DOHH2 (cell line): ENCODE results near the gene HIVEP3.

Source experiments
- H3F3A ChIP-seq: fragments of 200-600 bp; sonication (generic), shearing (Covaris generic); 2 replicates; pipeline ENCODE4 v1.6.0; 2016; ENCODE audit warnings: antibody characterized with exemption, mild to moderate bottlenecking; ENCODE audit not compliant: control insufficient read depth, insufficient read depth
- H3K27ac ChIP-seq: fragments of 200-600 bp; sonication (generic); 2 replicates; pipeline ENCODE4 v1.5.1; 2014; ENCODE audit warnings: low read depth, mild to moderate bottlenecking, low read length, moderate library complexity
- H3K27me3 ChIP-seq: fragments of 200-600 bp; sonication (generic); 2 replicates; pipeline ENCODE4 v1.6.1; 2014; ENCODE audit warnings: mild to moderate bottlenecking, low read length, mixed read lengths; ENCODE audit not compliant: control insufficient read depth
- H3K36me3 ChIP-seq: fragments of 200-600 bp; sonication (generic); 2 replicates; pipeline ENCODE4 v1.6.1; 2014; ENCODE audit warnings: mild to moderate bottlenecking, low read length, moderate library complexity, mixed read lengths; ENCODE audit not compliant: control insufficient read depth
- H3K4me1 ChIP-seq: fragments of 200-600 bp; sonication (generic); 2 replicates; pipeline ENCODE4 v1.6.1; 2014; ENCODE audit warnings: mild to moderate bottlenecking, low read length, mixed read lengths; ENCODE audit not compliant: control insufficient read depth
- H3K4me2 ChIP-seq: fragments of 200-600 bp; sonication (generic); 2 replicates; pipeline ENCODE4 v1.6.0; 2014; ENCODE audit warnings: mild to moderate bottlenecking, low read length, moderate library complexity
- H3K4me3 ChIP-seq: fragments of 200-600 bp; sonication (generic); 2 replicates; pipeline ENCODE4 v1.5.1; 2014; ENCODE audit warnings: mild to moderate bottlenecking, low read length, mixed read lengths
- H3K79me2 ChIP-seq: fragments of 200-600 bp; sonication (generic); 2 replicates; pipeline ENCODE4 v1.6.1; 2014; ENCODE audit warnings: mild to moderate bottlenecking, low read length, mixed read lengths; ENCODE audit not compliant: control insufficient read depth
- H3K9me2 ChIP-seq: fragments of 200-600 bp; sonication (generic); replicated peaks from 2 replicates; pipeline ENCODE4 v1.6.1; 2014; ENCODE audit warnings: mild to moderate bottlenecking, low read length, mixed read lengths; ENCODE audit not compliant: control insufficient read depth
- H3K9me3 ChIP-seq: fragments of 200-600 bp; sonication (generic); 2 replicates; pipeline ENCODE4 v1.6.1; 2014; ENCODE audit warnings: antibody characterized with exemption, low read length, mixed read lengths; ENCODE audit not compliant: control insufficient read depth, insufficient read depth
- H4K20me1 ChIP-seq: fragments of 200-600 bp; sonication (generic); 2 replicates; pipeline ENCODE4 v1.6.0; 2014; ENCODE audit warnings: low read depth, mild to moderate bottlenecking, antibody characterized with exemption, low read length, moderate library complexity; ENCODE audit not compliant: control insufficient read depth, insufficient read depth
- CTCF ChIP-seq: fragments of 200-600 bp; sonication (generic); IDR thresholded peaks from one replicate; pipeline ENCODE4 v1.5.1; 2014; ENCODE audit warnings: antibody characterized with exemption, mild to moderate bottlenecking, low read depth, low read length; ENCODE audit not compliant: poor library complexity, severe bottlenecking
- EZH2phosphoT487 ChIP-seq: fragments of 200-600 bp; sonication (generic); IDR thresholded peaks from 2 replicates; pipeline ENCODE4 v1.6.1; 2017; ENCODE audit warnings: borderline replicate concordance, mild to moderate bottlenecking, antibody characterized with exemption, low read length, moderate library complexity, mixed read lengths

Gene HIVEP3

GRCh38 chr1:41713557-41714327, 205.0 kb downstream of the HIVEP3 start:
- Histone ChIP-seq H3F3A (no peaks in the 10 kb centered on the region), H4K20me1 (no peaks in the 10 kb centered on the region), H3K36me3 (no peaks in the 10 kb centered on the region), H3K4me2 (no peak overlapping the region), H3K9me3 (no peaks in the 10 kb centered on the region), H3K27ac (no peak overlapping the region), H3K79me2 (no peaks in the 10 kb centered on the region), H3K9me2 (no peaks in the 10 kb centered on the region), H3K27me3 (no peaks in the 10 kb centered on the region), H3K4me3 (no peak overlapping the region), H3K4me1 (no peaks in the 10 kb centered on the region)
- TF ChIP-seq EZH2phosphoT487: no peak
- TF ChIP-seq CTCF: no peak

DNA sequence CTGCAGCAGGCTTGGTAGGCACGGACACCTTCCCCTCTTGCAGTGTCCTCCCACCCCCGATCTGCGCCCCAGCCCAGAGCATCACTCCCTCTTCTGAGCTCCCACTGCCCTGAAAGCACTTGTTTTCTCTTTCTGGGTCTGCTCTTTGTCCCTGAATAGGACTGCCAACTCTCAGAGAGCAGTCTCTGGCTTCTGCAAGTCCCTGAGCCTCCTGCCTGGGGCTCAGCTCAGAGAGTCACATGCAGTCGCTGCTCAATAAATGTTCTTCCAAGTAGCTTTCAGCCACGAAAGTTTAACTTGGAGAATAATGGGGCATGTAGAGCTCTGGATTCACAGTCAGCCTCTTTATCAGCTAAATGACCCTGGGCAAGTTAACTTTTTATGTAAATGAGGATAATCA, 205.6 kb downstream of the HIVEP3 start:
- Histone ChIP-seq H3F3A (no peaks in the 10 kb centered on the region), H3K36me3 (no peaks in the 10 kb centered on the region), H3K4me3 (no peak overlapping the region), H3K4me1 (no peaks in the 10 kb centered on the region), H3K27ac (no peak overlapping the region), H3K9me3 (no peaks in the 10 kb centered on the region), H4K20me1 (no peaks in the 10 kb centered on the region), H3K9me2 (no peaks in the 10 kb centered on the region), H3K4me2 (no peak overlapping the region), H3K27me3 (no peaks in the 10 kb centered on the region), H3K79me2 (no peaks in the 10 kb centered on the region)
- TF ChIP-seq CTCF (no peak), EZH2phosphoT487 (no peak)

DNA sequence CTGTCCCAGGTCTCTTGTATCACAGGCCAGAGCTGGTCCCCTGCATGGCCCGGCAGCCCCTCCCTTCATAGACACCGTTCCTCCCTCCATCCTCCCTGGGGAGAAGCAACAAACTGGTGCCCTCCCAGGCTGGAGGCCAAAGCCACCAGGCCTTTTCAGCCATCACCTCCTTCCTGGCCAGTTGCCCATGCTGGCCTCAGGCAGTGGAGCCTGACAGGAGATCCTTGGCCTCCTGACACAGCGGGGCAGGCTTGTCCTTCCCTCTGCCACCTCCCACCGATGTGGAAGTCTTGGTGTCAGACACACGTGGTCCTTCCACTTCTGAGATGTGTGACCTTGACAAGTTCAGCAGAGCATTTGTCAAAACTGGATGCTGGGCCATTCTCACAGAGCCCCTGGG, 206.0 kb downstream of the HIVEP3 start:
- TF ChIP-seq EZH2phosphoT487 (no peak), CTCF (no peak)
- no peaks in the 10 kb centered on the region for H3F3A ChIP-seq
- H3K27ac ChIP-seq: no peak overlapping the region
- no peaks in the 10 kb centered on the region for H3K9me2 ChIP-seq
- no peaks in the 10 kb centered on the region for H3K79me2 ChIP-seq
- no peaks in the 10 kb centered on the region for H3K36me3 ChIP-seq
- no peaks in the 10 kb centered on the region for H4K20me1 ChIP-seq
- no peak overlapping the region for H3K4me3 ChIP-seq
- no peak overlapping the region for H3K4me2 ChIP-seq
- no peaks in the 10 kb centered on the region for H3K9me3 ChIP-seq
- no peaks in the 10 kb centered on the region for H3K4me1 ChIP-seq
- H3K27me3 ChIP-seq: no peaks in the 10 kb centered on the region
